ENCODE data around the gene VPS35.
"Not testable (repeated sequence)": the region's sequence is repeated elsewhere in the genome, so short reads cannot be mapped to it uniquely, and the experiment has no call there.

DNA sequence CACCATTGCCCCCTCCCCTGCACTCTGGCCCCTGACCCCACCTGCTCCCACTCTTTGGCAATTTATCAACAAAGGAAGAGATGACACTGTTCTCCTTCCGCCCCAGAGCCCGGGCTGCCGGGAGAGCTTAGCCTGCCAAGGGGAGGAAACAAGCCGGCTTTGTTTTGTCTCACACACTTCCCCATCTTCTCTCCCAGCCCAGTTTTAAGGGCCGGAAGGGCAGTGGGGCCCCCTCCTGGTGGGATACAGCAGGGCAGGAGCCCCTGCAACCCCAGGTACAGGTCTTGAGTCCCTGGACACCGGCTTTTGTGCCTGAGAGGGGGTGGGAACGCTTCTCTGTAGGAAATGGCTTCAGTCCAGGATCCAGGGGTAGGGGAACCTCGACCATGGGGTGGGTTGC lies 65.7 kb downstream of the VPS35 start:
- TF ChIP-seq, protein P1, sequence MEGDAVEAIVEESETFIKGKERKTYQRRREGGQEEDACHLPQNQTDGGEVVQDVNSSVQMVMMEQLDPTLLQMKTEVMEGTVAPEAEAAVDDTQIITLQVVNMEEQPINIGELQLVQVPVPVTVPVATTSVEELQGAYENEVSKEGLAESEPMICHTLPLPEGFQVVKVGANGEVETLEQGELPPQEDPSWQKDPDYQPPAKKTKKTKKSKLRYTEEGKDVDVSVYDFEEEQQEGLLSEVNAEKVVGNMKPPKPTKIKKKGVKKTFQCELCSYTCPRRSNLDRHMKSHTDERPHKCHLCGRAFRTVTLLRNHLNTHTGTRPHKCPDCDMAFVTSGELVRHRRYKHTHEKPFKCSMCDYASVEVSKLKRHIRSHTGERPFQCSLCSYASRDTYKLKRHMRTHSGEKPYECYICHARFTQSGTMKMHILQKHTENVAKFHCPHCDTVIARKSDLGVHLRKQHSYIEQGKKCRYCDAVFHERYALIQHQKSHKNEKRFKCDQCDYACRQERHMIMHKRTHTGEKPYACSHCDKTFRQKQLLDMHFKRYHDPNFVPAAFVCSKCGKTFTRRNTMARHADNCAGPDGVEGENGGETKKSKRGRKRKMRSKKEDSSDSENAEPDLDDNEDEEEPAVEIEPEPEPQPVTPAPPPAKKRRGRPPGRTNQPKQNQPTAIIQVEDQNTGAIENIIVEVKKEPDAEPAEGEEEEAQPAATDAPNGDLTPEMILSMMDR (IDR thresholded peaks at IDR 0.05) = not testable (repeated sequence)
- TF ChIP-seq POLR2A (IDR thresholded peaks at IDR 0.05); POLR2AphosphoS5 (IDR thresholded peaks at IDR 0.05; ENCODE audit: insufficient read depth in 1 of 2, low read depth in 1 of 2): not testable (repeated sequence)

Data from vagina (tissue), 2 donors.